GM12891 (cell line): Measurements from ENCODE around the gene PLP1.

ENCODE experiments used
- POLR2AphosphoS5 ChIP-seq: IDR thresholded peaks from 2 replicates; pipeline ENCODE4 v1.6.1; 2011; ENCODE audit warnings: low read depth, low read length, control low read depth
- TAF1 ChIP-seq: IDR thresholded peaks from 2 replicates; pipeline ENCODE4 v1.6.1; 2011; ENCODE audit warnings: low read depth, low read length, control low read depth

- TF ChIP-seq POLR2AphosphoS5 (no peak), TAF1 (no peak)
These were observed 46.4 kb upstream of the PLP1 start for GRCh38 chrX:103730147-103730795.
